K562 (cell line): Measurements from ENCODE around the gene GPR137C.

Experiments used
- GMEB1 ChIP-seq: fragments of 250-450 bp; sonication (Bioruptor Pico); IDR thresholded peaks from 2 replicates; pipeline ENCODE4 v1.4.0; 2020; ENCODE audit warnings: mild to moderate bottlenecking
- JUN ChIP-seq, 2 experiments: sonication (generic) in 1 of 2; formaldehyde crosslinking in 1 of 2; IDR thresholded peaks; 2 replicates each; pipeline versions ENCODE4 v1.6.1 to v1.8.0; 2012 to 2022; ENCODE audit warnings: borderline replicate concordance in 2 of 2, mild to moderate bottlenecking in 2 of 2, improper control_type of control experiment in 1 of 2, low read depth in 1 of 2, low read length in 1 of 2, missing genetic modification reagents in 1 of 2
- KLF6 ChIP-seq: fragments of 250-450 bp; sonication (Bioruptor Pico); IDR thresholded peaks from 2 replicates; pipeline ENCODE4 v1.4.0; 2020; ENCODE audit warnings: mild to moderate bottlenecking, moderate library complexity, borderline replicate concordance
- POLR2A ChIP-seq: fragments of 450-650 bp; conservative IDR thresholded peaks from 2 replicates; pipeline ENCODE4 v1.6.1; 2016
- SMARCA4 ChIP-seq: fragments of 450-650 bp; IDR thresholded peaks from 2 replicates; pipeline ENCODE4 v1.6.1; 2016
- SP1 ChIP-seq: sonication (generic); formaldehyde crosslinking; IDR thresholded peaks from 2 replicates; pipeline ENCODE4 v1.8.1; 2022; ENCODE audit warnings: mild to moderate bottlenecking, missing genetic modification reagents
- YY1 ChIP-seq, 3 experiments: IDR thresholded peaks; 2 replicates each; pipeline ENCODE4 v1.6.1; 2011; ENCODE audit warnings: low read length in 2 of 3, mild to moderate bottlenecking in 2 of 3, moderate library complexity in 2 of 3, borderline replicate concordance in 1 of 3, control low read depth in 1 of 3, low read depth in 1 of 3; ENCODE audit not compliant: insufficient read depth in 3 of 3, insufficient replicate concordance in 2 of 3, control insufficient read depth in 1 of 3, insufficient read length in 1 of 3; ENCODE audit errors: extremely low read depth in 1 of 3
- TF ChIP-seq, protein P1 (sequence below), 3 experiments: IDR thresholded peaks in 2 of 3; conservative IDR thresholded peaks in 1 of 3; 2 replicates each; pipeline ENCODE4 v1.5.1; 2011 to 2012; ENCODE audit warnings: low read length in 3 of 3, mild to moderate bottlenecking in 3 of 3, control low read depth in 2 of 3, improper control_type of control experiment in 1 of 3, inconsistent platforms in 1 of 3, low read depth in 1 of 3, mixed read lengths in 1 of 3, moderate library complexity in 1 of 3; ENCODE audit not compliant: insufficient read depth in 2 of 3
- TF ChIP-seq, protein P2 (sequence below): fragments of 250-450 bp; sonication (Bioruptor Pico); IDR thresholded peaks from 2 replicates; pipeline ENCODE4 v1.8.0; 2022; ENCODE audit warnings: moderate library complexity, mild to moderate bottlenecking, inconsistent platforms

DNA sequence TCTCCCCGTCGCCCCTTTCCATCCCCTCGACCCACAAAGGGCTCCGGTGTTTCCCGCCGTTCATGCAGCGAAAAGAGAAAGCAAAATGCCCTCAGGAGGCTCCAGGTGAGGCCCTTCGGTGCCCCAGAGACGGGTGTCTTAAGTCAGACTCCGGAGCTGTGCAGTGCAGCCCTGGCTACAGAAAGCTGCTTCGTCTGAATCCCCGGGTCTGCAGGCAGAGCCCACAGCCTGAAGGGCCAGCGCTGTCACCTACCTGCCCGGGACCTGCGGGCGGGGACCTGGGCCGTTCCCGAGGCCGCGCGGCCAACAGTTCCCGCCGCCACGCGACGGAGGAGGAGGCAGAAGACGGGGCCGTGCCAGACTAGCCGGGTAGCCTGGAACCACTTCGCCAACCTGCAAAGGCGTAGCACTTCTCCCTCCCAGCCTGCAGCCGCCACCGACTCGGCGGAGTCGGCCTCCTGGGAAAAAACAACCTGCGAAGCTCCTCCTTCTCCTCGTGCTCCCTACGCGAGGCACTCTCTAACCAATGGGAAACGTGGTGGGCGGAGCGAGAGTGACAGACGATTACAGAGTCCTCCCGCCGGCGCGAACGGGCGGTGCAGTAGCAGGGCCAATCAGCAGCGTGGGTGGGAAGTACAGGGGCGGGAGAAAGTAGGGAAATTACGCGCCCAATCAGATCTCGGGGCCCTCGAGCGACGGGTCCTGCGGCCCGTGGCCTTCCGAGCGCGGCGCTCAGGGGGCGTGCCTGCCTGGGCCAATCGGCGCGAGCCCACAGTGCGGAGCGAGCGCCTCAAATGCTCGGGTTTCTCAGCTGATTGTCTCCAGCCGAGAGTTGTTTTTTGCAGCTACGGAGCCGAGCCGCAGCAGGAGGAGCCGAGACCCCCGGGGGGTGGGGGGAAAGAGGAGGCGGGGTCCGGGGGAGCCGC lies at the start of gene GPR137C, which contains the start of gene TXNDC16:
- TF ChIP-seq GMEB1 (no peak), SMARCA4 (no peak), KLF6 (no peak), POLR2A (peak; percentile 79), SP1 (CRISPR knock-in tag) (peak; percentile 64), JUN (IDR thresholded peaks at IDR 0.05; ENCODE audit: borderline replicate concordance, low read depth, low read length) (no peak), JUN (CRISPR knock-in tag; IDR thresholded peaks at IDR 0.05; ENCODE audit: borderline replicate concordance) (no peak), YY1 (IDR thresholded peaks at IDR 0.05; ENCODE audit: borderline replicate concordance in 1 of 3, control insufficient read depth in 1 of 3, extremely low read depth in 1 of 3, insufficient read depth in 3 of 3, insufficient read length in 1 of 3, insufficient replicate concordance in 2 of 3, low read depth in 1 of 3, low read length in 2 of 3) (peak in 1 of 3 experiments; percentile 12)
- TF ChIP-seq, protein P1, sequence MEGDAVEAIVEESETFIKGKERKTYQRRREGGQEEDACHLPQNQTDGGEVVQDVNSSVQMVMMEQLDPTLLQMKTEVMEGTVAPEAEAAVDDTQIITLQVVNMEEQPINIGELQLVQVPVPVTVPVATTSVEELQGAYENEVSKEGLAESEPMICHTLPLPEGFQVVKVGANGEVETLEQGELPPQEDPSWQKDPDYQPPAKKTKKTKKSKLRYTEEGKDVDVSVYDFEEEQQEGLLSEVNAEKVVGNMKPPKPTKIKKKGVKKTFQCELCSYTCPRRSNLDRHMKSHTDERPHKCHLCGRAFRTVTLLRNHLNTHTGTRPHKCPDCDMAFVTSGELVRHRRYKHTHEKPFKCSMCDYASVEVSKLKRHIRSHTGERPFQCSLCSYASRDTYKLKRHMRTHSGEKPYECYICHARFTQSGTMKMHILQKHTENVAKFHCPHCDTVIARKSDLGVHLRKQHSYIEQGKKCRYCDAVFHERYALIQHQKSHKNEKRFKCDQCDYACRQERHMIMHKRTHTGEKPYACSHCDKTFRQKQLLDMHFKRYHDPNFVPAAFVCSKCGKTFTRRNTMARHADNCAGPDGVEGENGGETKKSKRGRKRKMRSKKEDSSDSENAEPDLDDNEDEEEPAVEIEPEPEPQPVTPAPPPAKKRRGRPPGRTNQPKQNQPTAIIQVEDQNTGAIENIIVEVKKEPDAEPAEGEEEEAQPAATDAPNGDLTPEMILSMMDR (IDR thresholded peaks at IDR 0.05 in 2 of 3, conservative IDR thresholded peaks at IDR 0.05 in 1 of 3; ENCODE audit: insufficient read depth in 2 of 3, low read depth in 1 of 3, low read length in 3 of 3): no peak
- TF ChIP-seq, protein P2, sequence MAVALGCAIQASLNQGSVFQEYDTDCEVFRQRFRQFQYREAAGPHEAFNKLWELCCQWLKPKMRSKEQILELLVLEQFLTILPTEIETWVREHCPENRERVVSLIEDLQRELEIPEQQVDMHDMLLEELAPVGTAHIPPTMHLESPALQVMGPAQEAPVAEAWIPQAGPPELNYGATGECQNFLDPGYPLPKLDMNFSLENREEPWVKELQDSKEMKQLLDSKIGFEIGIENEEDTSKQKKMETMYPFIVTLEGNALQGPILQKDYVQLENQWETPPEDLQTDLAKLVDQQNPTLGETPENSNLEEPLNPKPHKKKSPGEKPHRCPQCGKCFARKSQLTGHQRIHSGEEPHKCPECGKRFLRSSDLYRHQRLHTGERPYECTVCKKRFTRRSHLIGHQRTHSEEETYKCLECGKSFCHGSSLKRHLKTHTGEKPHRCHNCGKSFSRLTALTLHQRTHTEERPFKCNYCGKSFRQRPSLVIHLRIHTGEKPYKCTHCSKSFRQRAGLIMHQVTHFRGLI: no peak
